SU-DHL-6 (cell line): Measurements from ENCODE around the gene S100PBP.

Experiments used
- EZH2phosphoT487 ChIP-seq: fragments of 200-600 bp; sonication (generic), shearing (Covaris generic); conservative IDR thresholded peaks from 2 replicates; pipeline ENCODE4 v1.6.1; 2018; ENCODE audit warnings: mild to moderate bottlenecking, antibody characterized with exemption, low read length, moderate library complexity, mixed read lengths
- TF ChIP-seq, protein P1 (sequence below): fragments of 200-600 bp; sonication (generic); IDR thresholded peaks from one replicate; pipeline ENCODE4 v1.5.1; 2017; ENCODE audit warnings: antibody characterized with exemption, mild to moderate bottlenecking, low read length, moderate library complexity; ENCODE audit not compliant: insufficient read depth, poor library complexity, severe bottlenecking

DNA sequence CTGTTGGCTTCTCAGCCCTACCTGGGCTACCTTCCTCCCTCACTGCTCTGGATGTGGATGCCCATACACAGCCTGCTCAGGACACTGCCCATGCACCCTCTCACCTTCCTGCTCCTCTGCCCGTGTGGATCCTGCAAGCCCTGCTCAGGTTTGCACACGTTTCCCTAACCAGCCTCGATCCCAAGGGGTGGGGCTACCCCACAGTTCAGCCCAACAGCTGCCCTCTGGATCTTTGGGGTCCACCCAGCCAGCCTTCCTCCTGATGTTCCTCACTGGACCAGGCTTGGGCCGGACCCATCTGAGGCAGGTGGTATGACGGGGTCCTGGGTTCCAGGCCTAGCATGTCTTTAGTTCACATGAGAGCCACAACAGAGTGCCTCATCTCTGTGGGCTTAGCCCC lies 79.0 kb downstream of the S100PBP start:
- TF ChIP-seq, protein P1, sequence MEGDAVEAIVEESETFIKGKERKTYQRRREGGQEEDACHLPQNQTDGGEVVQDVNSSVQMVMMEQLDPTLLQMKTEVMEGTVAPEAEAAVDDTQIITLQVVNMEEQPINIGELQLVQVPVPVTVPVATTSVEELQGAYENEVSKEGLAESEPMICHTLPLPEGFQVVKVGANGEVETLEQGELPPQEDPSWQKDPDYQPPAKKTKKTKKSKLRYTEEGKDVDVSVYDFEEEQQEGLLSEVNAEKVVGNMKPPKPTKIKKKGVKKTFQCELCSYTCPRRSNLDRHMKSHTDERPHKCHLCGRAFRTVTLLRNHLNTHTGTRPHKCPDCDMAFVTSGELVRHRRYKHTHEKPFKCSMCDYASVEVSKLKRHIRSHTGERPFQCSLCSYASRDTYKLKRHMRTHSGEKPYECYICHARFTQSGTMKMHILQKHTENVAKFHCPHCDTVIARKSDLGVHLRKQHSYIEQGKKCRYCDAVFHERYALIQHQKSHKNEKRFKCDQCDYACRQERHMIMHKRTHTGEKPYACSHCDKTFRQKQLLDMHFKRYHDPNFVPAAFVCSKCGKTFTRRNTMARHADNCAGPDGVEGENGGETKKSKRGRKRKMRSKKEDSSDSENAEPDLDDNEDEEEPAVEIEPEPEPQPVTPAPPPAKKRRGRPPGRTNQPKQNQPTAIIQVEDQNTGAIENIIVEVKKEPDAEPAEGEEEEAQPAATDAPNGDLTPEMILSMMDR = no peak
- TF ChIP-seq EZH2phosphoT487 = no peak
